SJSA1 (cell line): ENCODE data around the gene DELE1. TPM values are rescaled to one million over a fixed set of nuclear protein-coding genes. Genes with fewer than 3 reads are reported as not detected.
A peak's percentile ranks its signal among the peaks of the same experiment; 100 is the strongest.

ENCODE experiments used
- DNase-seq, 2 experiments: peaks; one replicate each; pipeline ENCODE4 v3.0.0-alpha.2; 2015 to 2020; ENCODE audit warnings: low spot score in 2 of 2, low read depth in 1 of 2
- H3K27ac ChIP-seq: fragments of 250-450 bp; sonication (Bioruptor Pico); 2 replicates; pipeline ENCODE4 v1.5.1; 2020; ENCODE audit warnings: mild to moderate bottlenecking, moderate library complexity
- H3K27me3 ChIP-seq: fragments of 250-450 bp; sonication (Bioruptor Pico); replicated peaks from 2 replicates; pipeline ENCODE4 v1.5.1; 2020; ENCODE audit warnings: mild to moderate bottlenecking, moderate library complexity
- H3K36me3 ChIP-seq: fragments of 250-450 bp; sonication (Bioruptor Pico); 2 replicates; pipeline ENCODE4 v1.5.1; 2020; ENCODE audit warnings: mild to moderate bottlenecking
- H3K4me1 ChIP-seq: fragments of 250-450 bp; sonication (Bioruptor Pico); replicated peaks from 2 replicates; pipeline ENCODE4 v1.6.1; 2021; ENCODE audit warnings: mild to moderate bottlenecking
- H3K4me3 ChIP-seq: fragments of 250-450 bp; sonication (Bioruptor Pico); 2 replicates; pipeline ENCODE4 v1.5.1; 2020; ENCODE audit warnings: mild to moderate bottlenecking
- H3K9me3 ChIP-seq: fragments of 250-450 bp; sonication (Bioruptor Pico); replicated peaks from 2 replicates; pipeline ENCODE4 v1.5.1; 2020; ENCODE audit warnings: mild to moderate bottlenecking
- total RNA-seq: library from RNA; depleted of rRNA; stranded (reverse); fragments of >200 nt; shearing (Covaris generic); gene quantifications from 2 replicates; pipeline ENCODE4 v1.2.3, GENCODE V29; 2014; rRNA removed

Gene DELE1
- 72.3 and 104 TPM in 2 replicates for total RNA-seq

GRCh38 chr5:141923448-141924313, at the start of gene DELE1:
Gene DELE1, plus strand, starts transcription at chr5:141923871. Its CDS starts 71 bp downstream, at chr5:141923942.
- H3K4me3 ChIP-seq, result peak within 1 kb of the TSS; percentile 80
- peaks cover 13% of the 10 kb centered on the region for H3K4me1 ChIP-seq
- H3K27ac ChIP-seq, result peak within 1 kb of the TSS; percentile 94
- peaks cover 46% of the 10 kb centered on the region for H3K36me3 ChIP-seq
- peak; percentile 97 to 99 for DNase-seq
- no peaks in the 10 kb centered on the region for H3K27me3 ChIP-seq
- H3K9me3 ChIP-seq, result no peaks in the 10 kb centered on the region

GRCh38 chr5:141873933-141874261, 49.8 kb upstream of the DELE1 start:
- peaks cover 14% of the 10 kb centered on the region for H3K4me1 ChIP-seq
- no peaks in the 10 kb centered on the region for H3K36me3 ChIP-seq
- no peak for DNase-seq
- peaks cover 3% of the 10 kb centered on the region; the same call in 1 of the 2 replicates for H3K9me3 ChIP-seq
- H3K27ac ChIP-seq, result no peak overlapping the region
- H3K27me3 ChIP-seq, result peaks cover 90% of the 10 kb centered on the region
- no peak overlapping the region for H3K4me3 ChIP-seq

- H3K27ac ChIP-seq, result no peak overlapping the region
- H3K4me1 ChIP-seq, result peaks cover 16% of the 10 kb centered on the region
- no peak overlapping the region for H3K4me3 ChIP-seq
- no peaks in the 10 kb centered on the region for H3K36me3 ChIP-seq
- peak in 1 of 2 experiments; percentile 44 for DNase-seq
- H3K27me3 ChIP-seq, result peaks cover 90% of the 10 kb centered on the region
- H3K9me3 ChIP-seq, result peaks cover 3% of the 10 kb centered on the region; the same call in 1 of the 2 replicates
Measured at GRCh38 chr5:141874262-141874964, 49.3 kb upstream of the DELE1 start.

GRCh38 chr5:141875022-141875740, 48.5 kb upstream of the DELE1 start:
- Histone ChIP-seq H3K36me3 (no peaks in the 10 kb centered on the region), H3K4me1 (peaks cover 16% of the 10 kb centered on the region), H3K27me3 (peaks cover 91% of the 10 kb centered on the region), H3K4me3 (no peak overlapping the region), H3K27ac (no peak overlapping the region), H3K9me3 (peaks cover 3% of the 10 kb centered on the region; the same call in 1 of the 2 replicates)
- peak in 1 of 2 experiments; percentile 36 for DNase-seq

GRCh38 chr5:141875795-141876627, 47.7 kb upstream of the DELE1 start:
- Histone ChIP-seq H3K27ac (no peak overlapping the region), H3K9me3 (peaks cover 3% of the 10 kb centered on the region; the same call in 1 of the 2 replicates), H3K36me3 (no peaks in the 10 kb centered on the region), H3K4me1 (peaks cover 16% of the 10 kb centered on the region), H3K4me3 (no peak overlapping the region), H3K27me3 (peaks cover 91% of the 10 kb centered on the region)
- DNase-seq, result peak in 1 of 2 experiments; percentile 41

GRCh38 chr5:141876628-141877355, 46.9 kb upstream of the DELE1 start:
- Histone ChIP-seq H3K36me3 (no peaks in the 10 kb centered on the region), H3K27me3 (peaks cover 91% of the 10 kb centered on the region), H3K4me3 (no peak overlapping the region), H3K9me3 (peaks cover 3% of the 10 kb centered on the region; the same call in 1 of the 2 replicates), H3K4me1 (peaks cover 16% of the 10 kb centered on the region), H3K27ac (no peak overlapping the region)
- no peak for DNase-seq

- H3K4me1 ChIP-seq, result peaks cover 16% of the 10 kb centered on the region
- H3K4me3 ChIP-seq, result peak overlapping the region; percentile 32
- DNase-seq, result no peak
Measured at GRCh38 chr5:141877356-141878185, 46.1 kb upstream of the DELE1 start.

GRCh38 chr5:141878186-141878710, 45.4 kb upstream of the DELE1 start, which contains the start of gene PCDH1:
Gene PCDH1, minus strand, starts transcription at chr5:141878410. Its CDS starts 148 bp downstream, at chr5:141878262.
- H3K27ac ChIP-seq, result no peak within 1 kb of the TSS

More at GRCh38 chr5:141877356-141878185, 46.1 kb upstream of the DELE1 start:
- H3K36me3 ChIP-seq, result no peaks in the 10 kb centered on the region
- H3K9me3 ChIP-seq, result peaks cover 3% of the 10 kb centered on the region; the same call in 1 of the 2 replicates
- no peak overlapping the region for H3K27ac ChIP-seq
- H3K27me3 ChIP-seq, result peaks cover 94% of the 10 kb centered on the region

GRCh38 chr5:141878711-141879425, 44.8 kb upstream of the DELE1 start:
- Histone ChIP-seq H3K4me1 (peaks cover 16% of the 10 kb centered on the region), H3K36me3 (no peaks in the 10 kb centered on the region), H3K27me3 (peaks cover 98% of the 10 kb centered on the region), H3K4me3 (no peak overlapping the region), H3K27ac (no peak overlapping the region), H3K9me3 (peaks cover 3% of the 10 kb centered on the region; the same call in 1 of the 2 replicates)
- peak; percentile 81 to 88 for DNase-seq

More at GRCh38 chr5:141878186-141878710, 45.4 kb upstream of the DELE1 start, which contains the start of gene PCDH1:
- no peak for DNase-seq
- Histone ChIP-seq H3K4me1 (peaks cover 16% of the 10 kb centered on the region), H3K4me3 (peak within 1 kb of the TSS; percentile 32), H3K27me3 (peaks cover 95% of the 10 kb centered on the region), H3K9me3 (peaks cover 3% of the 10 kb centered on the region; the same call in 1 of the 2 replicates), H3K36me3 (no peaks in the 10 kb centered on the region)

GRCh38 chr5:141879426-141879759, 44.3 kb upstream of the DELE1 start:
- no peak for DNase-seq
- Histone ChIP-seq H3K36me3 (no peaks in the 10 kb centered on the region), H3K4me3 (no peak overlapping the region), H3K4me1 (peaks cover 16% of the 10 kb centered on the region), H3K27ac (no peak overlapping the region), H3K27me3 (peaks cover 94% of the 10 kb centered on the region), H3K9me3 (peaks cover 3% of the 10 kb centered on the region; the same call in 1 of the 2 replicates)
